Endothelial cell of umbilical vein (primary cell): ENCODE results near the gene CSNK1A1. TPM values are rescaled to one million over a fixed set of nuclear protein-coding genes. Genes with fewer than 3 reads are reported as not detected.

Source experiments
- BruUV-seq: library from RNA; stranded (reverse); fragments of 400-500 nt; replicated peaks from 2 replicates; lab custom pipeline; 2021; lab: Mats Ljungman, UMichigan
- CTCF ChIA-PET: fragments of 300-600, 350-600 bp; sonication (Branson Sonifier 250); formaldehyde crosslinking; loops from one replicate; lab custom pipeline; 2021; ENCODE audit warnings: antibody characterized with exemption, inconsistent platforms; lab: Charles Lee
- POLR2A ChIA-PET: fragments of 300-600, 350-600 bp; sonication (Branson Sonifier 250); formaldehyde crosslinking; loops from one replicate; lab custom pipeline; 2021; ENCODE audit warnings: antibody characterized with exemption, inconsistent platforms; lab: Charles Lee
- DNase-seq: peaks from one replicate; pipeline ENCODE4 v3.0.0-alpha.2; 2011; ENCODE audit warnings: low read depth, low spot score
- FAIRE-seq: peaks from 2 replicates; lab custom pipeline; 2011; peaks lifted over from hg19 to GRCh38; lab: Jason Lieb, UNC
- H2AFZ ChIP-seq: 2 replicates; pipeline ENCODE4 v1.6.0; 2012; ENCODE audit warnings: low read depth, low read length, control low read depth, inconsistent platforms
- H3K27ac ChIP-seq: 2 replicates; pipeline ENCODE4 v1.5.1; 2011; ENCODE audit warnings: low read depth, mild to moderate bottlenecking, control low read depth, low read length, moderate library complexity; ENCODE audit not compliant: insufficient read depth
- H3K27me3 ChIP-seq, 2 experiments: 2 replicates each; pipeline versions ENCODE4 v1.6.0 to v1.6.1; 2011; ENCODE audit warnings: low read length in 2 of 2, mixed read lengths in 1 of 2; ENCODE audit not compliant: control insufficient read depth in 2 of 2, insufficient read depth in 2 of 2
- H3K36me3 ChIP-seq, 2 experiments: 2 replicates in 1 of 2; 3 replicates in 1 of 2; pipeline ENCODE4 v1.5.1; 2011; ENCODE audit warnings: low read length in 2 of 2, mild to moderate bottlenecking in 1 of 2, moderate library complexity in 1 of 2; ENCODE audit not compliant: control insufficient read depth in 2 of 2, insufficient read depth in 2 of 2; ENCODE audit errors: extremely low read depth in 1 of 2
- H3K4me1 ChIP-seq: 3 replicates; pipeline ENCODE4 v1.5.1; 2011; ENCODE audit warnings: mild to moderate bottlenecking, low read length; ENCODE audit not compliant: control insufficient read depth, insufficient read depth; ENCODE audit errors: extremely low read depth
- H3K4me2 ChIP-seq: 2 replicates; pipeline ENCODE4 v1.6.1; 2011; ENCODE audit warnings: low read length, control low read depth, mixed read lengths; ENCODE audit not compliant: insufficient read depth
- H3K4me3 ChIP-seq, 3 experiments: fragments of 200-600 bp in 1 of 3; sonication (generic), shearing (Covaris generic) in 1 of 3; replicated peaks in 1 of 3; 2 replicates each; pipeline ENCODE4 v1.5.1; 2011 to 2016; ENCODE audit warnings: control low read depth in 3 of 3, low read length in 3 of 3, mild to moderate bottlenecking in 2 of 3, inconsistent platforms in 1 of 3, low read depth in 1 of 3, moderate library complexity in 1 of 3; ENCODE audit not compliant: insufficient read depth in 1 of 3
- H3K79me2 ChIP-seq: 2 replicates; pipeline ENCODE4 v1.6.0; 2012; ENCODE audit warnings: low read length, inconsistent platforms; ENCODE audit not compliant: control insufficient read depth, insufficient read depth
- H3K9ac ChIP-seq: replicated peaks from 2 replicates; pipeline ENCODE3; 2011; ENCODE audit warnings: low read length, control low read depth; ENCODE audit not compliant: insufficient read depth; ENCODE audit errors: extremely low read depth
- H3K9me1 ChIP-seq: replicated peaks from 3 replicates; pipeline ENCODE4 v1.6.0; 2011; ENCODE audit warnings: mild to moderate bottlenecking, low read length; ENCODE audit not compliant: control insufficient read depth, insufficient read depth; ENCODE audit errors: extremely low read depth
- H3K9me3 ChIP-seq: replicated peaks from 2 replicates; pipeline ENCODE4 v1.5.1; 2012; ENCODE audit warnings: low read length, inconsistent platforms; ENCODE audit not compliant: control insufficient read depth, insufficient read depth
- H4K20me1 ChIP-seq: replicated peaks from 2 replicates; pipeline ENCODE3; 2011; ENCODE audit warnings: mild to moderate bottlenecking, low read length; ENCODE audit not compliant: control insufficient read depth, insufficient read depth; ENCODE audit errors: extremely low read depth
- CTCF ChIP-seq, 2 donors: IDR thresholded peaks; 1 replicate in 1 of 2; 2 replicates in 1 of 2; pipeline ENCODE4 v1.5.1; 2011; ENCODE audit warnings: low read length in 2 of 2, mild to moderate bottlenecking in 2 of 2, moderate library complexity in 2 of 2, control low read depth in 1 of 2, inconsistent platforms in 1 of 2, low read depth in 1 of 2; ENCODE audit not compliant: insufficient read depth in 1 of 2; ENCODE audit errors: extremely low read depth in 1 of 2
- EZH2 ChIP-seq: IDR thresholded peaks from 2 replicates; pipeline ENCODE4 v1.6.1; 2012; ENCODE audit warnings: borderline replicate concordance, low read depth, mild to moderate bottlenecking, moderate library complexity, low read length, inconsistent platforms; ENCODE audit not compliant: severe bottlenecking
- GATA2 ChIP-seq: IDR thresholded peaks from 2 replicates; pipeline ENCODE4 v1.7.0; 2011; ENCODE audit warnings: low read depth, mild to moderate bottlenecking, moderate library complexity, mixed read lengths, low read length; ENCODE audit not compliant: insufficient read length, insufficient read depth
- JUN ChIP-seq: IDR thresholded peaks from 2 replicates; pipeline ENCODE4 v1.6.1; 2011; ENCODE audit warnings: borderline replicate concordance, low read depth; ENCODE audit not compliant: insufficient read length, insufficient read depth
- MAX ChIP-seq: IDR thresholded peaks from 2 replicates; pipeline ENCODE4 v1.6.1; 2011; ENCODE audit not compliant: insufficient read depth, insufficient read length
- MYC ChIP-seq: IDR thresholded peaks from one replicate; pipeline ENCODE4 v1.6.1; 2011; ENCODE audit warnings: mild to moderate bottlenecking, low read depth, low read length
- POLR2AphosphoS5 ChIP-seq: IDR thresholded peaks from 2 replicates; pipeline ENCODE4 v1.6.1; 2012; ENCODE audit warnings: low read depth, mild to moderate bottlenecking, control low read depth, low read length, moderate library complexity; ENCODE audit not compliant: insufficient read depth
- dilution Hi-C: fragments of 300-500 bp; cut with MboI; formaldehyde crosslinking; loops from one replicate; pipeline ENCODE4 v1.15.0; 2019; ENCODE audit warnings: low sequenced_read_pairs; ENCODE audit not compliant: extremely low pct_ligation_motif_present
- intact Hi-C: fragments of 100-400 bp; cut with micrococcal nuclease; formaldehyde crosslinking; loops from one replicate; pipeline ENCODE4 v1.10.0; 2022
- polyA plus RNA-seq, 4 experiments: library from polyadenylated mRNA; depleted of rRNA in 3 of 4; stranded (reverse) in 3 of 4; unstranded in 1 of 4; fragments of >200 nt; gene quantifications; 2 replicates each; pipeline versions ENCODE4 v1.2.1 to v1.2.3, GENCODE V29; 2011 to 2012; ENCODE audit warnings: missing spikeins in 1 of 4
- total RNA-seq: library from RNA; stranded (reverse); gene quantifications from 2 replicates; pipeline ENCODE4 v1.2.3, GENCODE V29; 2021

The CSNK1A1 gene
- total and polyA plus RNA-seq, 2 donors (not counting 3 experiments of a cell fraction or from before 2014, with no cell fraction given), result 74.1 to 253 TPM

GRCh38 chr5:149543361-149544027 is 7.7 kb downstream of the CSNK1A1 start:
- intact Hi-C loops (no loop called here), dilution Hi-C loops (no loop called here)
- Histone ChIP-seq H3K4me3 (no peak overlapping the region), H3K4me1 (peaks cover 53% of the 10 kb centered on the region), H3K9me1 (no peaks in the 10 kb centered on the region), H3K9ac (peak overlapping the region; percentile 22), H3K4me2 (peak overlapping the region; percentile 56), H3K36me3 (peaks cover 8 to 14% of the 10 kb centered on the region in 2 experiments), H2AFZ (no peak overlapping the region), H3K79me2 (peaks cover 97% of the 10 kb centered on the region), H3K27me3 (no peaks in the 10 kb centered on the region), H4K20me1 (peaks cover 18% of the 10 kb centered on the region), H3K27ac (peak overlapping the region; percentile 55), H3K9me3 (no peaks in the 10 kb centered on the region)
- no peak for FAIRE-seq
- DNase-seq, result peak; percentile 58
- no TSS peak for BruUV-seq
- ChIA-PET CTCF (interaction anchor here (0.8 to 1.9 kb wide), 10 partner anchors 8 to 103 kb away, joined by 3 to 6 read pairs (median 4); partner anchors contain the start of gene CSNK1A1), POLR2A (interaction anchor here (0.6 to 1.0 kb wide), 4 partner anchors 10 to 1164 kb away, joined by 3 to 8 read pairs (median 4); no protein-coding TSS in a partner anchor)
- TF ChIP-seq POLR2AphosphoS5 (no peak), JUN (no peak), MYC (no peak), GATA2 (peak; percentile 26), MAX (no peak)

DNA sequence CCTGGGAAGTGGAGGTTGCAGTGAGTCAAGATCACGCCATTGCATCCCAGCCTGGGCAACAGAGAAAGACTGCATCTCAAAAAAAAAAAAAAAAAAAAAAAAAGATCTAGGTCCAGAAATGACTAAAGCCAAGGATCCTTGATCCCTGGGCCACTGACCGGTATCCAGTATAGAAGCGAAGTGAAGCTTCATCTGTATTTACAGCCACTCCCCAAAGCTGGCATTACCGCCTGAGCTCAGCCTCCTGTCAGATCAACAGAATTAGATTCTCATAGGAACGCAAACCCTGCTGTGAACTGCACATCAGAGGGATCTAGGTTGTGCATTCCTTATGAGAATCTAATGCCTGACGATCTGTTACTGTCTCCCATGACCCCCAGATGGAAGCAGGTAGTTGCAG is 9.3 kb downstream of the CSNK1A1 start:
- dilution Hi-C loops, result no loop called here
- no TSS peak for BruUV-seq
- POLR2A ChIA-PET, result no interaction called here

More for the DNA sequence above, 9.3 kb downstream of the CSNK1A1 start:
- DNase-seq, result no peak
- FAIRE-seq, result no peak
- CTCF ChIA-PET, result interaction anchor here (0.7 kb wide), 2 partner anchors 23 to 41 kb away, joined by 3 to 4 read pairs; no protein-coding TSS in a partner anchor
- Histone ChIP-seq H3K9ac (no peak overlapping the region), H3K79me2 (peaks cover 96% of the 10 kb centered on the region), H3K36me3 (peaks cover 10 to 16% of the 10 kb centered on the region in 2 experiments), H3K9me1 (no peaks in the 10 kb centered on the region), H2AFZ (no peak overlapping the region), H3K4me3 (no peak overlapping the region), H3K4me2 (no peak overlapping the region), H3K9me3 (no peaks in the 10 kb centered on the region), H3K27ac (no peak overlapping the region), H4K20me1 (peaks cover 24% of the 10 kb centered on the region), H3K27me3 (no peaks in the 10 kb centered on the region), H3K4me1 (peaks cover 38% of the 10 kb centered on the region)
- intact Hi-C loops, result no loop called here
- TF ChIP-seq MYC (no peak), CTCF (IDR thresholded peaks at IDR 0.05; ENCODE audit: extremely low read depth in 1 of 2, insufficient read depth in 1 of 2, low read depth in 1 of 2, low read length in 2 of 2) (no peak), JUN (no peak), EZH2 (no peak), POLR2AphosphoS5 (no peak)
